Psoas muscle (tissue), 8 donors: ENCODE measurements around the gene SIGLEC1. TPM values are rescaled to one million over a fixed set of nuclear protein-coding genes. Genes with fewer than 3 reads are reported as not detected.

Source experiments
- ATAC-seq, 4 donors: fragments of 200-7000 bp; cut with Tn5 transposase; one replicate each; pipeline ENCODE4 v1.9.1; 2020; ENCODE audit warnings: moderate library complexity in 3 of 4, mild to moderate bottlenecking in 2 of 4
- DNase-seq, 2 donors: peaks; one replicate each; pipeline ENCODE4 v3.0.0-alpha.2; 2020
- H3K27ac ChIP-seq: fragments of 200-600 bp; one replicate; pipeline ENCODE4 v1.8.0; 2022
- H3K27me3 ChIP-seq, 3 donors: fragments of 200-600 bp in 1 of 3; one replicate each; pipeline versions ENCODE4 v1.6.1 to v1.8.0; 2013 to 2022; ENCODE audit warnings: low read length in 2 of 3, mild to moderate bottlenecking in 2 of 3, moderate library complexity in 1 of 3; ENCODE audit not compliant: insufficient read depth in 3 of 3
- H3K36me3 ChIP-seq, 2 donors: fragments of 200-600 bp in 1 of 2; one replicate each; pipeline versions ENCODE4 v1.6.1 to v1.8.0; 2013 to 2022; ENCODE audit warnings: low read depth in 1 of 2, mild to moderate bottlenecking in 1 of 2, moderate library complexity in 1 of 2; ENCODE audit not compliant: insufficient read depth in 1 of 2
- H3K4me1 ChIP-seq: fragments of 200-600 bp; one replicate; pipeline ENCODE4 v1.8.0; 2022
- H3K4me3 ChIP-seq: fragments of 200-600 bp; one replicate; pipeline ENCODE4 v1.8.0; 2022; ENCODE audit warnings: mild to moderate bottlenecking
- H3K9me3 ChIP-seq: fragments of 200-600 bp; one replicate; pipeline ENCODE4 v1.8.0; 2022
- WGBS, 3 donors: extraction: QIAGEN DNeasy Blood & Tissue Kit; methylation state at CpG; one replicate each; pipeline versions ENCODE4 v1.1.6 to v1.1.7; 2013; 5-methylcytosine and 5-hydroxymethylcytosine counted together
- intact Hi-C, 2 donors: fragments of 100-400 bp; cut with DNase I; formaldehyde crosslinking; loops; one replicate each; pipeline versions ENCODE4 v1.11.0 to v1.14.2; 2022
- polyA plus RNA-seq, 3 donors: library from polyadenylated mRNA; stranded (reverse); fragments of 200-250 nt; gene quantifications; one replicate each; pipeline ENCODE4 v1.2.3, GENCODE V29; 2013
- total RNA-seq, 4 donors: library from RNA; stranded (reverse); fragmentation: NEBNext Ultra II Directional in 2 of 4; extraction: Animal tissue kit (Norgen Biotek cat#: 25700) in 2 of 4; gene quantifications; one replicate each; pipeline versions ENCODE4 v1.2.1 to v1.2.4, GENCODE V29; 2021 to 2023
- TF ChIP-seq, protein P1 (sequence below): fragments of 200-600 bp; IDR thresholded peaks from one replicate; pipeline ENCODE4 v1.8.0; 2022; ENCODE audit warnings: antibody characterized with exemption
- donor health status: healthy with polysubstance abuse.
- donor health status: DM: no; HTN: no; CAD: no; lungs with moderate emphysema.
- donor health status: Bipolar disorder and iron deficiency.
- donor health status: healthy.
- donor health status: DM: yes; HTN: yes; CAD: no.
- donor health status: DM: no; HTN: no; CAD: no.
- donor health status: DM: no; HTN: no; CAD: no.
- donor health status: DM: yes; HTN: yes; CAD: no.

The SIGLEC1 gene
- total and polyA plus RNA-seq, 7 donors = 0.98 to 6.2 (median 2.6) TPM

DNA sequence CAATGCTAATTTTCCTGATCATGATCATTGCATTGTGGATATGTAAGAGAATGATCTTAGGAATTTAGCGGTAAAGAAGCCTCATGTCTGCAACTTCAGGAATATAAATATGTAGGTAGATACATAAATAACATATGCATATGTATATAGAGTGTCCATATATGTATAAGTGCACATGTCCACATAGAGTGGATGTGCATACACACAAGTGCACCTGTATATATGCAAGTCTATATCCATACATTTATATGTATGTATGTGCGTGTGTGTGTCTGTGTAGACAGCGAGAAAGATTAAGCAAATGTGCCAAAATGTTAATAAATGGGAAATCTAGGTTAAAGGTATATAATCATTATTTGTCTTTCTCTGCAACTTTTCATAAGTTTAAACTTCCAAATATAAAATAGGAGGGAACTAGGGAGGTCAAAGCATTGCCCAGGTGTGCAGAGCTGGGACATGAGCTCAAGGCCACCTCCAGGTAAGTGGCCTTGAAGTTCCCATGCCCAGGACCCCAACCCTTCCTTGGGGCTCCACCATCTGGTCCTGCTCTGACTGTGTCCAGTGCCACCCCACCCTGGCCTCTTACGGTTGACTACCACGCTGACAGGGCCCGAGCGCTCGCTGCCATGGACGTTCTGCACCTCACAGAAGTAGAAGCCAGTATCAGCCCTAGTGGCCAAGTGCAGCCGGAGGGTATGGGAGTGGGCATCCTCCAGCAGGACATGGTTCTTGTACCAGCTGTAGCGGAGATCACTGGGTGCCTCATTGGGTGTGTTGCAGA is 9.6 kb downstream of the SIGLEC1 start:
- Histone ChIP-seq H3K27me3 (no peaks in the 10 kb centered on the region), H3K9me3 (no peaks in the 10 kb centered on the region), H3K4me1 (peaks cover 4% of the 10 kb centered on the region), H3K27ac (no peak overlapping the region), H3K4me3 (no peak overlapping the region), H3K36me3 (no peaks in the 10 kb centered on the region)
- intact Hi-C loops = no loop called here
- TF ChIP-seq, protein P1, sequence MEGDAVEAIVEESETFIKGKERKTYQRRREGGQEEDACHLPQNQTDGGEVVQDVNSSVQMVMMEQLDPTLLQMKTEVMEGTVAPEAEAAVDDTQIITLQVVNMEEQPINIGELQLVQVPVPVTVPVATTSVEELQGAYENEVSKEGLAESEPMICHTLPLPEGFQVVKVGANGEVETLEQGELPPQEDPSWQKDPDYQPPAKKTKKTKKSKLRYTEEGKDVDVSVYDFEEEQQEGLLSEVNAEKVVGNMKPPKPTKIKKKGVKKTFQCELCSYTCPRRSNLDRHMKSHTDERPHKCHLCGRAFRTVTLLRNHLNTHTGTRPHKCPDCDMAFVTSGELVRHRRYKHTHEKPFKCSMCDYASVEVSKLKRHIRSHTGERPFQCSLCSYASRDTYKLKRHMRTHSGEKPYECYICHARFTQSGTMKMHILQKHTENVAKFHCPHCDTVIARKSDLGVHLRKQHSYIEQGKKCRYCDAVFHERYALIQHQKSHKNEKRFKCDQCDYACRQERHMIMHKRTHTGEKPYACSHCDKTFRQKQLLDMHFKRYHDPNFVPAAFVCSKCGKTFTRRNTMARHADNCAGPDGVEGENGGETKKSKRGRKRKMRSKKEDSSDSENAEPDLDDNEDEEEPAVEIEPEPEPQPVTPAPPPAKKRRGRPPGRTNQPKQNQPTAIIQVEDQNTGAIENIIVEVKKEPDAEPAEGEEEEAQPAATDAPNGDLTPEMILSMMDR = no peak
- ATAC-seq (no peak), DNase-seq (peak in 1 of 2 donors; percentile 18)
- 95 to 98% (median 95%) methylated on average over 11 of the region's 11 CpGs for WGBS, 3 donors

DNA sequence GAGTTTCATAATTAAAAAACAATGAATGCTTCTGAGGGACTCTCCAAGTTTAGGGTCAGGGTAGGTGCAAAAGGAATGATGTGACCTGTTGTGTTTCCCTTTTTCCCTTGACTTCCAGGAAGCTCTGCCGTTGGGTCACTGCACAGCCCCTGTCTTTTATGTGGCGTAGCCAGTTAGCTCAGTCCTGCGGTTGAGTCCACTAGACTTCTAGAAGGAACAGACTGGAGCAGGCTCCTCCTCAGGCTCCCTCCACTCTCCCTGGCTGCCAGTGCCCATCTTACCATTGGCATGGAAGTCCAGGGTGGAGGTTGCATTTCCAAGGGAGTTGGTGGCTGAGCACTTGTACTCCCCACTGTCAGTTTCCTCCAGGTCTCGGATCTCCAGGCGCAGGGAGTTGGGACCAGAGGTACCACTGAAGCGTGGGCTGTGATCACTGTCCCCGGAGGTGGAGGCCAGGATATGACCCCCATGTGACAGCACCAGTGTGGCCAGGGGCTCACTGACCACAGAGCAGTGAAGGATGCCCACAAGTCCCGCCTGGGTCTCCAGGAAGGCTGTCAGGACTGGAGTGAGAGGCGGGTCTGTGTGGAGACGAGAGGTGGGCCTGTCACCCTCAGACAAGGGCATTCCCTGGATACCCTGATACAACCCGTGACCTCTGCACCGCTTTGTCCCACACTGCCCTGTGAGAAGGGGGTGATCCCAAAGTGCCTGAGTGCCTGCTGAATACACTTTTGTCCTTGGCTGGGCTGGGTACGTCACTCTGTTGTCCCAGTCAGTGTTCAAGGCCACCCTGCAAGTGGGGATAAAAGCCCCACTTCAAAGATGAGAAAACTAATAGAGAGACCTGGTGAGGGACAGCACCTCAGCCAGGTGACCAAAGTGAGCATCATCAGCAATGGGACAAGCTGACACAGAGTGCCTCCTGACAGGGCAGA is 11.1 kb downstream of the SIGLEC1 start:
- ATAC-seq (no peak), DNase-seq (peak in 1 of 2 donors; percentile 25)
- WGBS, 3 donors = 83 to 93% (median 89%) methylated on average over 11 to 13 of the region's 13 CpGs
- no peaks in the 10 kb centered on the region for H3K27me3 ChIP-seq
- TF ChIP-seq, protein P1 = no peak
- H3K4me3 ChIP-seq = no peak overlapping the region
- no peaks in the 10 kb centered on the region for H3K36me3 ChIP-seq
- no peaks in the 10 kb centered on the region for H3K4me1 ChIP-seq
- H3K9me3 ChIP-seq = peaks cover 2% of the 10 kb centered on the region
- no peak overlapping the region for H3K27ac ChIP-seq
- intact Hi-C loops = no loop called here

DNA sequence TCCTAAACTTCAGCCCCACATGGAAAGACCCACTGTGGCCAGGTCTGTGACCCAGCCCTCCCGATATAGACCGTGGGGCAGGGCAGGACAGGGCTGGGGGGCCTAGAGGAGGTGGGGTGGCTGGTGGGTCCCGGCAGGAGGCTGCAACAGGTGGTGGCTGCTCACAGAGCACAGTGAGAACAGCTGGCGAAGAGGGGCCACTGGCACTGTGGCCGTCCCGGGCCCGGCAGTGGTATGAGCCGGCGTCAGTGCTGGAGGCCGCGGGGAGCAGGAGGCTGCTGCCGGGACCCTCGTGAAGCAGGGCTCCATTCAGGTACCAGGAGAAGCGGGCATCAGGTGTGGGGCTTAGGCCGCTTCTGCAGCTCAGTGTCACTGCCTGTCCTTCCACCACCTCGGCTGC is 13.4 kb downstream of the SIGLEC1 start:
- no peak for ATAC-seq
- Histone ChIP-seq H3K4me3 (no peak overlapping the region), H3K27ac (no peak overlapping the region), H3K9me3 (peaks cover 3% of the 10 kb centered on the region), H3K36me3 (no peaks in the 10 kb centered on the region), H3K4me1 (no peaks in the 10 kb centered on the region), H3K27me3 (no peaks in the 10 kb centered on the region)
- peak in 1 of 2 donors; percentile 45 for DNase-seq
- intact Hi-C loops = no loop called here
- WGBS, 3 donors = 57 to 68% (median 59%) methylated on average over 16 of the region's 16 CpGs
- TF ChIP-seq, protein P1 = no peak

DNA sequence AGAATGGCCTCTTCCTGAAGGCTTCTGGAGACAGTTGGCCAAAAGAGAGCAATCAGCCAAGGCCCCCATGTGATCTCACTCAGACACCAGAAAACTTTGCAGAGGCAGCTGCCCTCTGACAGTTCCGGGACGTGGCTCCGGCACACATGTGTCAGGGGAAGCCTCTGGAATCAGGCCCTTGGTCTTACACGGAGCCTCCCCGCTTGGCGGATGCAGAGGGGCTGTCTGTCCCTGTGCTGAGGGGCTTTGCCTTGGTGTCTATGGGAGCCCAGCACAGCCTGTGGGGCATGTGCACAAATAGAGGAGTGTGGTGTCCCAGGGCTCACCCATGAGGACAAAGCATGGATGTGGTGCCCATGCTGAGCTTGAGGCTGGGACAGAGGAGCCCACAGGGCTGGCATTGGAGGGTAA is 13.8 kb downstream of the SIGLEC1 start:
- peaks cover 3% of the 10 kb centered on the region for H3K9me3 ChIP-seq
- H3K27me3 ChIP-seq = no peaks in the 10 kb centered on the region
- no peaks in the 10 kb centered on the region for H3K36me3 ChIP-seq
- H3K4me1 ChIP-seq = no peaks in the 10 kb centered on the region
- no peak overlapping the region for H3K27ac ChIP-seq
- intact Hi-C loops = no loop called here
- ATAC-seq = peak in 3 of 4 donors; percentile 17 to 27 (median 23)
- TF ChIP-seq, protein P1 = no peak
- DNase-seq = no peak
- 43 to 49% (median 45%) methylated on average over 6 of the region's 6 CpGs for WGBS, 3 donors
- no peak overlapping the region for H3K4me3 ChIP-seq
